ENCODE measurements around the gene C12orf42.

DNA sequence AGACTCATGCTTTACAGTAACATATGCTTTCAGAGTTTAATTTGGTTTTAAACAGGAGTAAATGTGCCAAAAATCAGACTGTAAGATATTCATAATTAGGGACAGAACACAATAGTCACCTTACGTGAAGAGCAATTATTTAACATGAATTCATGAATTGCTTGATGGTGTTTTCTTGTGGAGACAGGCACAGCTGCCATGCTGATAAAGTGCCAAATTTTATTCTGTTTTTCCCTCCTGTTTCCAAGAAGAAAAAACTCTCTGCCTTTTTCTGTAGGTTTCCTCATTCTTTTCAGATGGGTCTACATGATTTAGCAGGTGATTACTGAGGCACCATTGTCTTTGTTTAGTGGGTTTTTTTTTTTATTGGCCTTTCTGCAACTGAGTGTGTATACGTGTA, 80.1 kb downstream of the C12orf42 start:
- TF ChIP-seq POLR2A (IDR thresholded peaks at IDR 0.05; ENCODE audit: low read depth, low read length) (no peak), POLR2AphosphoS5 (IDR thresholded peaks at IDR 0.05; ENCODE audit: low read depth, low read length) (no peak)
